GM18526 (cell line): Measurements from ENCODE around the gene SPATA3.
A peak's percentile ranks its signal among the peaks of the same experiment; 100 is the strongest.

Experiments used
- POLR2A ChIP-seq: IDR thresholded peaks from 3 replicates; pipeline ENCODE4 v1.6.1; 2011; ENCODE audit not compliant: insufficient read length; ENCODE audit errors: extremely low read depth

SPATA3 gene

DNA sequence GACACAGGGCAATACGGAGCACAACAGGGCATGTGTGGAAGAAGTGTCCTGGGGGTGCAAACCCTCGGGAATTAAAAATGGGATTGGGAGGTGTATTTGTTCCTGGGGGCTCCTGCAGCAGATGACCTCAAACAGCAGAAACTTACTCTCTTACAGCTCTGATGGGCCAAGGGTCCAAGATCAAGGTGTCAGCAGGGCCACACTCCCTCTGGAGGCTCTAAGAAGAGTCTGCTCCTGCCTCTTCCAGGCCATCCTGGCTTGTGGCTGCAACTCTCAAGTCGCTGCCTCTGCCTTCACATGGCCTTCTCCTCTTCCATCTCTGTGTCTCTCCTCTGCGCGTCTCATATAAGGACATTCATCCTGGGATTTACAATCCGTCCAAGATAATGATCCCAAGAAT is 12.4 kb upstream of the SPATA3 start:
- TF ChIP-seq POLR2A, result no peak

- TF ChIP-seq POLR2A, result peak; percentile 15
These were observed 11.3 kb upstream of the SPATA3 start for GRCh38 chr2:230984393-230985220.

DNA sequence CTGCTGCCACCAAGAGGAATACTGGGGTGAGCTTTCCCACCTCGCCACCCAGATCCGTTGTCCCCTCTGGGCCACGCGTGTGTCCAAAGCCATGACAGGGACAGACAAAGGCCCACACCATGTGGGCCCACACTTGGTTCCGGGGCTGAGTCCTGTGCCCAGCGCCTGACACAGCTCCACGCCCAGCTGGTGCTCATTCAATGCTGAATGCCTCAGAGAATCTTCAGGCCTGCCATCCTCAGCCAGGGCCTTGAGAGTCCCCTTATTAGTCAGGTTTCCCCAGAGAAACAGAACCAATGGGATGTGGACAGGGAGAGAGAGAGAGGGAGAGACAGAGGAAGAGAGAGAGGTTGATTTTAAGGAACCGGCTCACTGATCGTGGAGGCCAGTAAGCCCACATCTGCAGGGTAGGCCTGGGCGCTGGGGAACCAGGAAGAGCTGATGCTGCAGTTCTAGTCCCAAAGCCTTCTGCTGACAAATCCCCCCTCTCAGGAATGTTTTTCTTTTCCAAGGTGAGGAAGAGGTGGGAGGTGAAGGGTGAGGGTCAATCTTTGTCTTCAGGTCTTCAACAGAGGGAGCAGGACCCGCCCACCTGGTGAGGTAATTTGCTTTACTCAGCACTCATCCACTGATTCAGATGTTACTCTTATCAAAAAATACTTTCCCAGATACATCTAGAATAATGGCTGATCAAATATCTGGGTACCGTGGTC is 10.2 kb upstream of the SPATA3 start:
- no peak for TF ChIP-seq POLR2A

- no peak for TF ChIP-seq POLR2A
These were observed 9.3 kb upstream of the SPATA3 start for GRCh38 chr2:230986520-230987136.

GRCh38 chr2:230987137-230988020 is 8.5 kb upstream of the SPATA3 start:
- no peak for TF ChIP-seq POLR2A

DNA sequence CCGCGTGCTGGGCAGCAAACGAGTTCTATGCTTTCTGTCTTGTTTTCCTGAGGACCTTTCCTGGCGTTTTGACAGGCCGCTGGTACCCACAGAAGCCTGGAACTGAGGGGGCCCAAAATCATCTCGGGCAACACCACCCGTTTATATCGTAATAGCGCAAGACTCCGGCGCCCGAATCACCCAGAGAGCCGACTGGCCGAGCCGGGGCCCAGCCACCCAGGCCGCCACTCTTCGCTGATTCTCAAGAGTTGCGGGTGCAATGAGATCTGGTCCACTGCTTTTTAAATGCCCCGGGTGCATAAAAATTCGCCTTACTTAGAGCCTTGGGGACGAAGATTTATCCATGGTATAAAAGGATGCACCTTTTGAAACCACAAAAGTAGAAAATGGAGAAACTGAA is 6.2 kb upstream of the SPATA3 start:
- TF ChIP-seq POLR2A, result no peak

DNA sequence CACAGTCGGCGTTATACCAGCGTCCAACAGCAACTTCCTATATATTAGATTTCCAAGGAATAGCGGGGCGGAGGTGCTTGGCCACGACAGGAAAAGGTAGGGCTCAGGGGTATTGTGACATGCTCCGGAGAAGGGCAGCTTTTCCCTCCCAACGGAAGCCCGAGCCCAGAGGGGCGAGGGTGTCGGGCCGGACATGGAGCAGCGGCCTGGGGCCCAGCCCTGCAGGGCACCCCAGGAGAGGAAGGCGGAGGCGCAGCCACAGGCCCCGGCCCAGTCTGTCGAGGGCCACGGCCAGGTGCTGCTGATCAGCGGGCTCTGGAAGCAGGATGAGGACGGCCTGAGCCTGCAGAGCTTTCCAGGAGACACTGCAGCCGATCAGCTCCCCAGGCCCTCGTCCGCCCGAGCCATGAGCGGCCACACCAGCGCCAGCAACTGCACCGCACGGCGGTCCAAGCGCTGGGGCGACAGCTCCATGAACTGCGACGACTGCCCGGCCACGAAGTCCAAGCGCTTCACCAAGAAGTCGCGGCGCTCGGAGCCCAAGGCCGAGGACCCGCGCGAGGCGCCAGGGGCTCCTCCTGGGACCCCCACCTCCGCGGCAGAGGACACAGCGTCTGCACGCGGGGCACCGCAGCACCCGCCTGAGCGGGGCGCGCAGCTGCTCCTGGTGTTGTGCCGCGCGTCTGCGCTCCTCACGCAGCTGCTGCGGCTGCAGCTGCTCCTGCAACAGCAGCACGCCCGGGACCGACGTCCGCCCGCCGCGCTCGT is 5.6 kb upstream of the SPATA3 start:
- TF ChIP-seq POLR2A, result no peak

GRCh38 chr2:230990899-230991150 is 5.1 kb upstream of the SPATA3 start:
- no peak for TF ChIP-seq POLR2A

GRCh38 chr2:230991598-230991997 is 4.3 kb upstream of the SPATA3 start:
- TF ChIP-seq POLR2A, result no peak

GRCh38 chr2:230996661-230997060 is 740 bp downstream of the SPATA3 start:
- no peak for TF ChIP-seq POLR2A

DNA sequence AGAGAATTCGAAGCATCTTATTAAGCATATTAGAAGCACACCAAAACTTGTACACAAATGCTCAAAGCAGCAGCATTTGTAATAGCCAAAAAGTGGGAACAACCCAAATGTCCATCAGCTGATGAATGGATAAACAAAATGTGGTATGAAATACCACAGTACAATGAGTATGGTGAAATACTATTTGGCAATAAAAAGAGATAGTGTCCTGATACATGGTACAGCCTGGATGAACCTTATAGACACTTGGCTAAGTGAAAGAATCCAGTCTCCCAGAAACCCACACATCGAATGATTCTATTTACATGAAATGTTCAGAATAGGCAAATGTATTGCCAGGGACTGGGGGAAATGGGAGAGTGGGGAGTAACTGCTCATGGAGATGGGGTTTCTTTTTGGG is 3.0 kb downstream of the SPATA3 start:
- no peak for TF ChIP-seq POLR2A

GRCh38 chr2:230999477-230999876 is 3.6 kb downstream of the SPATA3 start:
- TF ChIP-seq POLR2A, result no peak

DNA sequence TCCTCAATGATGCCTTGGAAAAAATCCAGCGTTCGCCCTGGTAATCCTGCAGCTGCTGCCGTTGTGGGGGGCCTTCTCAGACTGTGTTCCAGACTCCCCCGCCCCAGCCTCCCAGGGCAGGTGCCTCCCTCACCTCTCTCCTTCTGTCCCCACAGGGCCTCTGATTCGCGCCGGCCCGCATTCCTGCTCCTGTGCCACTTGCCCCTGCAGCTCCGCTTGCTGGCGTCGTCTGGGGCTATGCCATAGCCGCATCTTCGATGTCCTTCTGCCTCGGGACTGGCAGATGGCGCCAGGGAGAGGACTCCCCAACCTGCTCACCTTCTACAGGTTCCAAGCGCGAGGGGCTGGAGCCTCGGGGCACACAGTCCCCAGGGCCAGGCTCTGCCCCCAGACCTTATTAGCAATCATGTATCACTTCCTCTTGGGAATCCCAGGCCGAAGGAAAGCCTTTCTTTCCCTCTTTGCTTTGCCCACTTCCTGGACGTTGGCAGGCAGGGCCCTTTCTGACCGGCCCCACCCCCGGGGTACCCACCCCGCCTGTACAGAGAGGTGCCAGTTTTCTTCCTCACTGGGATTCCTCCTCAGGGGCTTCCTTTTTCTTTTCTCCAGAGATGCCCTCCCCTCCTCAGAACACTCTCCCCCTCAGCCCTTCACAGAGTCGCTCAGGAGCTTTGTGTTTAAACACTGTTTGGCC is 4.4 kb downstream of the SPATA3 start:
- no peak for TF ChIP-seq POLR2A

DNA sequence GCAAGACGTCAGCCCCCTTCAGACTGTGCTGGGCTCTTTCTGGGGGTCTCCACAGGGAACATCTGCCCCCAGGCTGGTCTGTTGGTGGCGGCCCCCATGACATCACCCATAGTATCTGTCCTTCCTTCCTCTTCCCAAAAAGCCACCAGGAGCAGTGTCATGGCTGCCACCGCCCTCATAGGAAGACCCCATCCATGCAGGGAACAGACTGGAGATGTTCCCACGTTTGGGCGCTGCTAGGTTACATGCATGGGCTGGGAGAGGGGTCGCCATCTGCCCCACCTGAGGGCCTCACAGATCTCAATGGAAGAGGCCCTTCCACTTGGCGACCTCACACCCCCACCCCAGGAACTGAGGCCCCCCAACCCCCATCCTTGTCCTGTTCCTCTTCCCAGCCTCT is 5.1 kb downstream of the SPATA3 start:
- TF ChIP-seq POLR2A, result no peak
